Measurements from ENCODE around the gene UBAP2L.

- TF ChIP-seq CTCF (IDR thresholded peaks at IDR 0.05; ENCODE audit: borderline replicate concordance, extremely low read depth, low read length, poor library complexity, severe bottlenecking) (no peak), EZH2 (IDR thresholded peaks at IDR 0.05; ENCODE audit: borderline replicate concordance, low read depth, low read length, severe bottlenecking) (no peak)
These were observed 16.7 kb downstream of the UBAP2L start for GRCh38 chr1:154237435-154237834.
